Caco-2 (cell line): ENCODE results near the gene PRKCQ. TPM values are rescaled to one million over a fixed set of nuclear protein-coding genes. Genes with fewer than 3 reads are reported as not detected.

Experiments used
- BruUV-seq: library from RNA; stranded (reverse); fragments of 400-500 nt; replicated peaks from 2 replicates; lab custom pipeline; 2021; lab: Mats Ljungman, UMichigan
- CTCF ChIA-PET: fragments of 300-600 bp; sonication (Branson Sonifier 250); formaldehyde crosslinking; loops from one replicate; lab custom pipeline; 2022; ENCODE audit warnings: antibody characterized with exemption; lab: Charles Lee
- POLR2A ChIA-PET: fragments of 300-600 bp; sonication (Branson Sonifier 250); formaldehyde crosslinking; loops from one replicate; lab custom pipeline; 2022; ENCODE audit warnings: antibody characterized with exemption; lab: Charles Lee
- DNase-seq, 2 experiments: peaks; one replicate each; pipeline versions ENCODE4 v3.0.0 to v3.0.0-alpha.2; 2020 to 2022
- H3K27me3 ChIP-seq: replicated peaks from 2 replicates; pipeline ENCODE4 v1.6.0; 2011; ENCODE audit warnings: low read length; ENCODE audit not compliant: control insufficient read depth, insufficient read depth
- H3K36me3 ChIP-seq: 2 replicates; pipeline ENCODE4 v1.5.1; 2011; ENCODE audit warnings: low read length; ENCODE audit not compliant: control insufficient read depth, insufficient read depth
- H3K4me1 ChIP-seq: fragments of 250-450 bp; sonication (Bioruptor Pico); 2 replicates; pipeline ENCODE4 v1.5.1; 2020; ENCODE audit warnings: mild to moderate bottlenecking
- H3K4me3 ChIP-seq: 2 replicates; pipeline ENCODE4 v1.5.1; 2011; ENCODE audit warnings: low read depth, mild to moderate bottlenecking, control low read depth, low read length
- H3K9me3 ChIP-seq: fragments of 250-450 bp; sonication (Bioruptor Pico); 2 replicates; pipeline ENCODE4 v1.5.1; 2020; ENCODE audit warnings: mild to moderate bottlenecking, moderate library complexity
- H3K27ac Mint-ChIP-seq: one replicate; pipeline ENCODE4 v1.8.0; 2022; ENCODE audit warnings: mixed read lengths; ENCODE audit not compliant: unreplicated experiment
- H3K27me3 Mint-ChIP-seq: one replicate; pipeline ENCODE4 v1.8.0; 2022; ENCODE audit warnings: mixed read lengths; ENCODE audit not compliant: insufficient read depth, unreplicated experiment
- H3K36me3 Mint-ChIP-seq: one replicate; pipeline ENCODE4 v1.8.0; 2022; ENCODE audit warnings: mild to moderate bottlenecking, mixed read lengths; ENCODE audit not compliant: insufficient read depth, unreplicated experiment
- H3K4me1 Mint-ChIP-seq: one replicate; pipeline ENCODE4 v1.8.0; 2022; ENCODE audit warnings: low read depth, mixed read lengths; ENCODE audit not compliant: unreplicated experiment
- H3K4me3 Mint-ChIP-seq: one replicate; pipeline ENCODE4 v1.8.0; 2022; ENCODE audit warnings: mild to moderate bottlenecking, moderate library complexity, mixed read lengths; ENCODE audit not compliant: unreplicated experiment
- H3K9me3 Mint-ChIP-seq: one replicate; pipeline ENCODE4 v1.8.0; 2022; ENCODE audit warnings: mixed read lengths; ENCODE audit not compliant: unreplicated experiment
- CTCF ChIP-seq, 2 experiments: fragments of 200-600 bp in 1 of 2; IDR thresholded peaks; 1 replicate in 1 of 2; 2 replicates in 1 of 2; pipeline versions ENCODE4 v1.5.1 to v1.8.0; 2011 to 2022; ENCODE audit warnings: antibody characterized with exemption in 1 of 2, control low read depth in 1 of 2, inconsistent platforms in 1 of 2, low read depth in 1 of 2, low read length in 1 of 2, mild to moderate bottlenecking in 1 of 2, moderate library complexity in 1 of 2; ENCODE audit not compliant: insufficient read depth in 1 of 2, severe bottlenecking in 1 of 2, unreplicated experiment in 1 of 2
- intact Hi-C: fragments of 100-400 bp; cut with micrococcal nuclease; formaldehyde crosslinking; loops from one replicate; pipeline ENCODE4 v1.10.0; 2022; ENCODE audit not compliant: unreplicated experiment
- total RNA-seq: library from RNA; stranded (reverse); gene quantifications from 2 replicates; pipeline ENCODE4 v1.2.3, GENCODE V29; 2022

Gene PRKCQ
- total RNA-seq, 1 experiment from 2014 or later = 2.4 TPM

- no peak for TF ChIP-seq CTCF (IDR thresholded peaks at IDR 0.05; ENCODE audit: insufficient read depth in 1 of 2, low read depth in 1 of 2, low read length in 1 of 2, severe bottlenecking in 1 of 2, unreplicated experiment in 1 of 2)
- no peaks in the 10 kb centered on the region for H3K4me1 Mint-ChIP-seq
- H3K36me3 ChIP-seq = no peaks in the 10 kb centered on the region
- no TSS peak for BruUV-seq
- CTCF ChIA-PET = interaction anchor here (1.1 to 1.5 kb wide), 2 partner anchors 13 to 186 kb away, joined by 7 to 10 read pairs; partner anchors contain the start of gene PFKFB3
- H3K27me3 Mint-ChIP-seq = no peaks in the 10 kb centered on the region
- H3K27ac Mint-ChIP-seq = no peak overlapping the region
- POLR2A ChIA-PET = no interaction called here
- H3K27me3 ChIP-seq = no peaks in the 10 kb centered on the region
- H3K4me1 ChIP-seq = no peaks in the 10 kb centered on the region
- no peaks in the 10 kb centered on the region for H3K36me3 Mint-ChIP-seq
- intact Hi-C loops = no loop called here
- H3K9me3 ChIP-seq = peaks cover 6% of the 10 kb centered on the region; the same call in 1 of the 2 replicates
- peaks cover 26% of the 10 kb centered on the region for H3K9me3 Mint-ChIP-seq
- no peak overlapping the region for H3K4me3 ChIP-seq
- no peak overlapping the region for H3K4me3 Mint-ChIP-seq
- DNase-seq = no peak
Observed at GRCh38 chr10:6388261-6388893, 191.7 kb downstream of the PRKCQ start.

- no TSS peak for BruUV-seq
- H3K4me3 ChIP-seq = no peak overlapping the region
- H3K27me3 Mint-ChIP-seq = no peaks in the 10 kb centered on the region
- ChIA-PET CTCF (no interaction called here), POLR2A (no interaction called here)
- H3K4me1 ChIP-seq = no peaks in the 10 kb centered on the region
- H3K4me3 Mint-ChIP-seq = no peak overlapping the region
- no peaks in the 10 kb centered on the region for H3K27me3 ChIP-seq
- intact Hi-C loops = no loop called here
- no peak for TF ChIP-seq CTCF (IDR thresholded peaks at IDR 0.05; ENCODE audit: insufficient read depth in 1 of 2, low read depth in 1 of 2, low read length in 1 of 2, severe bottlenecking in 1 of 2, unreplicated experiment in 1 of 2)
- no peak overlapping the region for H3K27ac Mint-ChIP-seq
- no peaks in the 10 kb centered on the region for H3K4me1 Mint-ChIP-seq
- H3K9me3 ChIP-seq = peaks cover 6% of the 10 kb centered on the region; the same call in 1 of the 2 replicates
- H3K36me3 ChIP-seq = no peaks in the 10 kb centered on the region
- no peaks in the 10 kb centered on the region for H3K36me3 Mint-ChIP-seq
- H3K9me3 Mint-ChIP-seq = peaks cover 24% of the 10 kb centered on the region
- DNase-seq = no peak
Observed at GRCh38 chr10:6386960-6387359, 193.1 kb downstream of the PRKCQ start.

- Histone ChIP-seq H3K36me3 (no peaks in the 10 kb centered on the region), H3K9me3 (peaks cover 7% of the 10 kb centered on the region), H3K4me1 (no peaks in the 10 kb centered on the region), H3K4me3 (no peak overlapping the region), H3K27me3 (no peaks in the 10 kb centered on the region)
- Mint-ChIP-seq H3K27ac (no peak overlapping the region), H3K4me3 (no peak overlapping the region), H3K4me1 (no peaks in the 10 kb centered on the region), H3K36me3 (no peaks in the 10 kb centered on the region), H3K27me3 (no peaks in the 10 kb centered on the region), H3K9me3 (peaks cover 22% of the 10 kb centered on the region)
- ChIA-PET POLR2A (no interaction called here), CTCF (no interaction called here)
- no TSS peak for BruUV-seq
- intact Hi-C loops = no loop called here
- no peak for TF ChIP-seq CTCF (IDR thresholded peaks at IDR 0.05; ENCODE audit: insufficient read depth in 1 of 2, low read depth in 1 of 2, low read length in 1 of 2, severe bottlenecking in 1 of 2, unreplicated experiment in 1 of 2)
- DNase-seq = no peak
Observed at GRCh38 chr10:6386346-6386745, 193.7 kb downstream of the PRKCQ start.
